PC-3 (cell line): ENCODE results near the gene ABL1.

ENCODE experiments used
- EZH2 ChIP-seq: fragments of 300-600 bp; sonication (generic); IDR thresholded peaks from one replicate; pipeline ENCODE4 v1.6.1; 2017; ENCODE audit warnings: antibody characterized with exemption, mild to moderate bottlenecking, low read length; ENCODE audit not compliant: unreplicated experiment
- EZH2phosphoT487 ChIP-seq: fragments of 300-600 bp; sonication (generic); IDR thresholded peaks from 2 replicates; pipeline ENCODE4 v1.6.1; 2018; ENCODE audit warnings: mild to moderate bottlenecking, antibody characterized with exemption, low read length, borderline replicate concordance

DNA sequence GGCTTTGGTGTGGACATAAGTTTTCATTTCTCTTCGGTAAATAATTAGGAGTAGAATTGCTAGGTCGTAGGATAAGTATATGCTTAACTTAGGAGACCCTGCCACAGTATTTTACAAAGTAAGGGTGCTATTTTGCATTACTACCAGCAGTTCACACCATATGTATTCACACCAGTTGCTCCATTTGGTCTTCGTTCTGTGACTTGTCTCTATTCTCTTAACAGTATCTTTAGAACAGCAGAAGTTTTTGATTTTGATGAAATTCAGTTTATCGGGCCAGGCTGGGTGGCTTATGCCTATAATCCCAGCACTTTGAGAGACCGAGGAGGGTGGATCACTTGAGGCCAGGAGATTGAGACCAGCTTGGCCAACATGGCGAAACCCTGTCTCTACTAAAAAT, 17.1 kb upstream of the ABL1 start:
- no peak for TF ChIP-seq EZH2
- TF ChIP-seq EZH2phosphoT487: no peak
